SH-SY5Y (cell line): Measurements from ENCODE around the gene STARD7.

ENCODE experiments used
- GATA2 ChIP-seq: IDR thresholded peaks from 2 replicates; pipeline ENCODE4 v1.6.1; 2011; ENCODE audit warnings: mild to moderate bottlenecking, low read depth, low read length
- GATA3 ChIP-seq: IDR thresholded peaks from 2 replicates; pipeline ENCODE4 v1.6.1; 2011; ENCODE audit warnings: low read depth, mild to moderate bottlenecking, low read length, moderate library complexity

Gene STARD7

GRCh38 chr2:96144481-96145035 is 64.1 kb downstream of the STARD7 start:
- no peak for TF ChIP-seq GATA3

DNA sequence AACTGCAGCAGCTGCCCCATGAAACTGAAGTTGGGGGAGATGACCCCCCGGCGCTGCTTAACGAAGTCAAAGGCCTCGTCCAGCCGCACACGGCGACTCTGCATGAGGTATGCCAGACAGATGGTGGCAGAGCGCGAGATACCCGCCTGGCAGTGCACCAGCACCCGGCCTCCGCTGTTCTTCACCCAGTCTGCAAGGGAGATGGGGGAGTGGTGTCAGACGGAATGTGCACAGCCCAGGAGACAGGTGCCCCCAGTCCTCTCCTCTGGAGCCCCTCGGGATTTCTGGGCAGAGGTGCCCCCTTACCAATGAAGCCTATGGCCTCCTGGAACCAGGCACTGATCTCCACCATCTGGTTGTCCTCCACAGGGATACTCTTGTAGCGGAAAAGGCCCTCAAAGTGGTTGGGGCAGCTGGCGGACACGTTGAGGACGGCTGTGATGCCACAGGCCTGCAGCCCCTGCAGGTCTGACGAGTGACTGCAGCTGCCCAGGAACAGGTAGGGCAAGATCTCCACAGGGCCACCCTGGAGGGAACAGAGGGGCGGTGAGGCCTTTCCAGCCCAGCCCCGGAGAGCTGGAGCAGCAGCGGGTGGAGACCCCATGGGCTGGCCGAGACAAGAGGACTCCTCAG is 64.7 kb downstream of the STARD7 start:
- TF ChIP-seq GATA2 (no peak), GATA3 (no peak)

DNA sequence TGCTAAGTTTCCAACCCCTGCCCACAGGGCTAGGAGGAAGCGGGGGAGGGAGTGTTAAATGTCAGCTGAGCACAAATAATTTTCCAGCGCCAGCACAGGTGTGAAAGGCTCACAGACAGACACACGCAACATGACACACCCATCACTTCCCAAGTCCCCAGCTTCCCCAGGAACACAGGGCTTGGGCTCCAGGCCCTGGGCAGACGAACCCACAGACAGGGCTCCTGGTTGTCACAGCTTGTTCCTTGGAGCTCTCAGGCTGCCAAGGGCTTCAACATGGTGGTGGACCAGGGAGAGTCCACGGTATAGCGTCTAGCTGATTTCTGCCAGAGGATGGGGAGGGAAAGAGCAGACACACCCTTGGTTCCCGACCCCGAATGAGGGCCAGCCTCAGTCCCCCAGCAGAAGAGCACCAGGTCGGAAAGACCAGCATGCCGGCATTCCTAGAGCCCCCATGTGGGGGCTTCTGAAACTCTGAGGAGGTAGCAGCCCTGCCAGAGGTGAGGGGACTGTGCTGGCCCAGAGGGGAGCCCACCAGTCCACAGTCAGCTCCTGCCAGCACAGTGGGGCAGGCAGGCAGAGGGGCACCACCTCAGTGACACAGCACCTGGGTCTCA is 65.3 kb downstream of the STARD7 start:
- no peak for TF ChIP-seq GATA2
- no peak for TF ChIP-seq GATA3

DNA sequence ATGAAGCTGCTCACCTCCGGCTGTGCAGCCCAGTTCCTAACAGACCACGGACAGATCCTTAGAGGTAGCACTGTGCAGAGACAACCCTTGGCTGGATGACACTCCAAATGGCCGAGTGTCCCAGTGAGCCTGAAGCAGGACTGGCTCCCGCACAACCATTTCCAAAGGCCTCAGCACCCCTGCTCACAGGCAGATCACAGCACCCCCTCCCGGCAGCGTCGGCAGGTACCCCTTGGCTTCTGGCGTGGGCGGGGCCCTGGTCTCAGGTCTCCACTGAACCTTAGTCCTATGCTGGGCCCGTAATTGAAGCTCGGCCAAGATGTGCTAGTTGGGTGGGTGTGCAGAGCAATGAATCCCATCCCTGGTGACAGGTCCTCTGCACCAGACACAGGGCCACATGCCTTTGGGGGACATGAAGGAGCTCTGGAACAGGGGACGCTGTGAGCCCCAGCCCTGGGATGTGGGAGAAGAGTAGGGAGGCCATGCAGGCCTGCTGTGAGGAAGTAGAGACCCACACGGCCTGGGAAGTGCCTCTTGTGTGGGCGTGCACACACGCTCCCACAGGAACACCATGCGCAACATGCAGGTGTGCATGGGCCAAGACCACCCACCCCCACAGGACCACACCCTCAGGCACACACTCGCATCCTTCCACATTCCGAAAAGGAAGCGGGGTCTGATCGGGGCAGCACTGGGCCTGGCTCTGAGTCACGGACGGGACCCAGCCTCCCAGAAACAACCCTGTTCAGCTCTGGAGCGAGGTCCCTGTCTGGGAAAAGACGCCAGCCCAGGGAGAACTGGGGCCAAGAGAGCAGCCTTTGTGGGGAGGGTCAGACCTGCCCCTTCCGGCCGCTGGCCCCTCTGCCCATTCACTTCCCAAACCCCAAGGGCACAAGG is 66.2 kb downstream of the STARD7 start:
- TF ChIP-seq GATA3, result no peak
- TF ChIP-seq GATA2, result no peak

DNA sequence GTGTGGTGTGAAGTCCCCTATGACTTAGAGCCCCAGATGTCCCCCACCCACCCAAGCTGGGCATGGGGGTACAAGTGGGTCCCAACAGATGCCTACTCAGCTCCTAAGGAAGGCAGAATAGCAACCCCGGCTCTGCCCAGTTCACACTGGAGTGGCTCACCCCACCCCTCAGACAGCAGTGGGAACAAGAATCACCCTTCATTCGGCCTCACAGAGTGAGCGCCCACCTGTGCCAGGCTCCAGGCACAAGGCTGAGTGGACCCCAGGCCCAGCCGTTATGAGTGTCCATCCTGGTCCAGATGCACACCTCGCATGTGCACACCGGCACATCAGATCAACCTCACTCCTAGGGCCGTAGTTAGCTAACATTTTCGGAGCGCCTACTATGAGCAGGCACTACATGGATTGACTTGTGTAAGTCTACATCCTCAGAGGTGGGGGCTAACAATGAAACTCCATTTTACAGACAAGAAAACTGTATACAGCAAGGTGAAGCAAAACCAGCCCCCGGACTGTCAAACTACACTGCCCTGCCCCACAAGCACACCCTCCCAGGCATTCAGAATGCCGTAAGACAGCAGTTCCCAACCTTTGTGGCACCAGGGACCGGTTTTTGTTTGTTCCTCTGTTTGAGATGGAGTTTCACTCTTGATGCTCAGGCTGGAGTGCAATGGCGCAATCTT is 67.5 kb downstream of the STARD7 start:
- TF ChIP-seq GATA3, result no peak
- TF ChIP-seq GATA2, result no peak

- TF ChIP-seq GATA3 (no peak), GATA2 (peak; percentile 57; the same call in 1 of the 2 replicates)
These were observed 69.4 kb downstream of the STARD7 start for GRCh38 chr2:96139181-96139758.

DNA sequence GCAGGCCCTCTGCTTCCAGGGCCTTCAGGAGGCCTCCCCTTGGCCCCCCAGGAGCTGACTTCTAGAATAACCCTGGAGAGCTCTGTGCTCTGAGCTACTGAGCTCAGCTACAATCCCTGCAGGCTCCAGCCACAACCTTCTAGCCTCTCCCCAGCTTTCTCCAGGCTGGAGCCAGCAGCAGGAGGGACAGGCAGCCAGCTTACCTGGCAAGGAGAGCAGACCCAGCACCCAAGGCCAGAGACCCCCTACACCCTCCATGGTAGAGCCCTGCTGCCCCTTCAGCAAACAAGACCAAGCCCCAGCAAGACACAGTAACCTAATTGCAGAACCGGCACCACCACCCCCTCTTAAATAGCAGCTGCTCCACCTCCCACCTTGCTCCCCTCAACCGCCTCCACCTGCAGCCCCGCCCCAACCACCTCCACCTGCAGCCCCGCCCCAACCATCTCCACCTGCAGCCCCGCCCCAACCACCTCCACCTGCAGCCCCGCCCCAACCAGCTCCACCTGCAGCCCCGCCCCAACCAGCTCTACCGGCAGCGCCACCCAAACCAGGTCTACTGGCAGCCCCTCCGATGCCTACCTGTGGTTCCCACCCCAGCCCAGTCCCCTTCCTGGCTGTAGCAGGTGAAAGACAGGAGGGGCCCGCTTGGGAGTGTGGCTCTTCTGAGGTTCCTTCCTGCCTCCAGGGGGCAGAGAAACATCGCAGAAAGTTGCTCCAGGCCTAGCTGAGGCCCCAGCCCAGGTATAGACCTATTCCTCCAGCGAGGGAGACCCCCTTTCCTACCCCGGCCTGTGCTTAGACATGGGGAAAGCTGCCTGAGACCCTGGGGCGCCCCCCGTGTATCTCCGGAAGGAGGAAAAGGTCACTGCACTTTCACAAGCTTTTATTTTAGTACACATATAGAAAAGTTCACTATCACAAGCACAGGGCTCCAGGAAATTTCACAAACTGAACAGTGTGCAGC is 70.2 kb downstream of the STARD7 start, which contains the start of gene ASTL:
Gene ASTL, minus strand, starts transcription at position 324 of the 967 bp plus-strand sequence. Its CDS starts 66 bp downstream, at position 258.
- TF ChIP-seq GATA3, result no peak
- TF ChIP-seq GATA2, result no peak

- TF ChIP-seq GATA3, result no peak
- TF ChIP-seq GATA2, result no peak
These were observed 71.1 kb downstream of the STARD7 start for GRCh38 chr2:96137321-96138178.

- no peak for TF ChIP-seq GATA2
- no peak for TF ChIP-seq GATA3
These were observed 72.4 kb downstream of the STARD7 start for GRCh38 chr2:96136129-96136720.

DNA sequence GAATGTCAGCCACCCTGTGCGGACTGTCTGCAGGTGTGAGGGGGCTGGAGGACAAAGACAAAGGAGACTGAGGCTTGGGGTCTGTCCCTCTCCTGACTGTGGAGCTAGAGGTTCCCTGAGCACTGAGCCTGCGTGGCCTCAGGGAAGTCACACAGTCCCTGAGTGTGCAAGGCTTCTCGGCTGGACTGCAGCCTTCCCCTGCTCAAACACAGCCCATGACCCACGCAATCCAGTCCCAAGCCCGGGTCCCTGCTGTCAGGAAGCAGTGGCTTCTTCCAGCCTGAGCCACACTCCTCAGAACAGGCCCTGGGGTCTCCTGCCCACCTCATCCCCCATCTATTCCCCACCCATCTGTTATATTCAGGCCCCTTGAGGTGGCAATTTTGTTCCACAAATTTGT is 73.0 kb downstream of the STARD7 start:
- TF ChIP-seq GATA2 (no peak), GATA3 (no peak)

DNA sequence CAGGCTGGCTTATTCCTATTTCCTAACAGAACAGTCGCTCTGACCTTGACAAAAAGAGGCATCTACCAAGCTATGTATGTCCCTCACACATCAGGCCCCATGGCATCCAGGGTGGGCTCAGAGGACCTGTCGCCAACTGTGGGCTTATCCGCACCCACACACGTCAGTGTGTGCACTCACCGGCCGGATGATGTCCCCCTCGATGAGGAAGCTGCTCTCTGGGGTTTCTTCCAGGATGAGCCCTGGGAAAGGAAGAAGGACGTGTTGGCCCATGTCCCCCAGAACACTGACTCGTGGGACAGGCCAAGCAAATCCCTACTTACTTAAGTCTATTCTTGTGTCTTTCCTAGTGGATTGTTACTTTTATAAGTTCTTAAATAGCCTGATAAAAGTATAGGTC is 73.5 kb downstream of the STARD7 start:
- TF ChIP-seq GATA3 (no peak), GATA2 (no peak)
